DMS53 treated with DMSO at 0.1 percent for 48 hours (cell line): ENCODE measurements around the gene AGBL4.
"Not testable (repeated sequence)": the region's sequence is repeated elsewhere in the genome, so short reads cannot be mapped to it uniquely, and the experiment has no call there.

Experiments
- DNase-seq: peaks from one replicate; lab custom pipeline; 2025; ENCODE audit not compliant: unreplicated experiment; lab: John Stamatoyannopoulos, UW

The AGBL4 gene

DNA sequence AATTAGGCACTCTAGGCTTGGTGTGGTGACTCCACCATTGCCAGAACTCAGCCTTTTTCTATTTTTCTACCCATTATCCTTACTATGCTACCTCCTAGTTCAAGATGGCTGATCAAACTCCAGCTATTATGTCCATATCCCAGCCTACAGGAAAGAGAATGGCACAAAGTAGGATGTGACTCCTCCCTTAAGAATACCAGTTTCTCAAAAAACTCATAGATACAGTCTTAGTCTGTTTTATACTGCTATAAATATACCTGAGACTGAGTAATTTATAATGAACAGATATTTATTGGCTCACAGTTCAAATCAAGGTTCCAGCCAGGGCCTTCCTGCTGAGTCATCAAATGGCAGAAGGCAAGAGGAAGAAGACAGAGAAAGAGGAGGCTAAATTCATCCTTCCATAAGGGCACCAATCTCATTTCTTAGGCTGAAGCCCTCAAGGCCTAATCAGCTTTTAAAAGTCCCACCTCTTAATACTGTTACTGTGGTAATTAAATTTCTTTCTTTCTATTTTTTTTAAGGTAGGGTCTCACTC is 704.3 kb downstream of the AGBL4 start:
- no peak for DNase-seq

DNA sequence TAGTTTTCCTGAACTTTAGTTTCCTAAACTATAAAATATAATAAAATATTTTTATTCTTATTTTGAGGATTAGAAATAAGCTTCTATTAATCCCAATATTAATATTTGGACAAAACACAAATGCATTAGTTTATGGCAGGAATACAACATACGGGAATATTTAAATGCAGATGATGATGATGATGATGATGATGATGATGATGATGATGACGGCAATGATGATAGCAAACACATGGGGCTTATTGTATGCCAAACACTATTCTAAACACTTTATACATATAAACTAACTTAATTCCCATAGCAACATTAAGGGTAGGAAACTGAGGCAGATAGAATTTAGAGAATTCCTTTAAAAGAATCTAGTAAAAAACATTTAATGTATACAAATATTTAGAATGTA is 705.5 kb downstream of the AGBL4 start:
- DNase-seq, result no peak

DNA sequence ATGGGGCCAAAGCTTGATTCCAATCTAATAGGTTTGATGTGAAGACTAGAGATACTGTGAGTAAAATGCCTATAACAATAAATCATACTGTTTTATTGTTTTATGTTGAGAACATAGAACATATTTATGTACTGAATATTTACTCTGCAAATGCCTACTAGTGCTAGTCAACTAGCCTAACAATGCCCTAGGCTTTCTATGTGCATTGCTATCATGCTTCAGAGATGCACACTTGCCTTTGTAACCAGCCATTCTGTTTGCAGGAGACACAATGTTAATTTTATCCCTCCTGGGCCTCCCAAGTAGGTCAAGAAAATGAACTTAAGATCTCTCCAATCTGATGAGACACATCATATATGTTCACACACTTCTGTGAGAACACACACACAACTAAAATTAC is 716.3 kb downstream of the AGBL4 start:
- no peak for DNase-seq

DNA sequence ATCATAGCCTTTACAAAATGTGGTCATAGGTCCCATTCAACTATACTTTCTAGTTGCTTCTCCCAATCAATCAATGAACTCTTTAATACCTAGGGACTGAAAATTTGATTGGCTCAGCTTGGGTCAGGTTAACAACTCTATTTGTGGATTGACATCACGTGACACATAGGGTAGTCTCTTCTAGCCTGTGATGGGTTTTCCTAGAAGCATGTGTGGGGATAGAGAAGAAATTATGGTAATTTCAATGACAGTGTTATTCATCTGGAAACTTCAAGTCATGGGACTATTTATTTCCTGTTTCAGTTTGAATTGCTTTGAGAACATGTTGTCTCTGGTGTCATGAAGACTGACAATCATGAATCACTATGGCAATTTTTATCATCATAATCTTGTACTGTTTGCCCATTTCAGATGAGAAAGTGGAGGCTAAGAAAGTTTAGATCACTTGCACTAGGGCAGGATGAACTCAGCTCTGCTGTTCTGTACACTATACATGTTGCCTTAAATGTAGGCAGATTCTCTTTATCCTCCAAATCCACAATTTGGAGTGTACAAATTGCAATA is 717.2 kb downstream of the AGBL4 start:
- DNase-seq, result no peak

DNA sequence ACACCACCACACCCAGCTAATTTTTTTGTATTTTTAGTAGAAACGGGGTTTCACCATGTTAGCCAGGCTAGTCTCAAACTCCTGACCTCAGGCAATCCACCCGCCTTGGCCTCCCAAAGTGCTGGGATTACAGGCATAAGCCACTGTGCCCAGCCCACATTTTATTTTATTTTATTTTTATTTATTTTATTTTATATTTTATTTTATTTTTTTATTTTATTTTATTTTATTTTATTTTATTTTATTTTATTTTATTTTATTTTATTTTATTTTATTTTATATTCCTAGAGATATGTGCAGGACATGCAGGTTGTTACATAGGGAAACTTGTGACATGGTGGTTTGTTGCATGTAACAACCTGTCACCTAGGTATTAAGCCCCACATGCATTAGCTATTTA is 721.4 kb downstream of the AGBL4 start:
- not testable (repeated sequence) for DNase-seq

DNA sequence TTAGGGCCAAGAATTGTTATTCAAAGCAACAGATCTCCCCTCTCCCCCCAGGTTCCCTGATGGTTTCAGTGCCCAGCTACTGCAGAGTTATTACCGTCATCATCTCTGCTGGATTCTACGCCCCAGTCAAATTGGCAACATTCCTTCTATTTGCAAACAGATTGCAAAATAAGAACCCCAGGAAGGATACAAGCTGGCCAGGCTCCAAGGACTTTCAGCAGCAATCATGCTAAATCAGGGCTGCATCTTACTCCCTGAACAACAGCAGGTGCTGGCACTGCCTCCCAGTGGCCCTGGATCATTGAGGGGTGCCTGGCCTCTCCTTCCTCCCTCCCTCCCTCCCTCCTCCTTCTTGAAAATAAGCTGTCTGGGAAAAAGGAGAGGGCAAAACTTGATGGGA is 725.5 kb downstream of the AGBL4 start:
- no peak for DNase-seq

DNA sequence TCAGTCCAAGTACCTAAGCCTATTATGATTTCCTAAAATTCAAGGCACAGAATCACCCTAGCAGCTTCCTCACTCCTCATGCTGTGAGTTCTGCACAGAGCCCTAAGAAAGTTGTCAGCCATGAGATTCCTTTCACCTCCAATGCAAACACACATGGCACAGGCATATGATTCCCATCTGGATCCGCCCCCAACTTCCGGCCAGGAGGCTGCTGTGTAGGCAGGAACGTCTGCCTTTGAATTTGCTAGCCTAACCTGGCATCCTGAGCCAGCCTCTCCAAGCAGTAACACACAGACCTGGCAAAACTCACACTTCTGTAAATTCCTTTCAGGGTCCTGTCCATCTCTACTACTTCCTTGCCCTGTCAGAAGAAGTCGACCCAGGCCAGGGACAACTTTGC is 726.0 kb downstream of the AGBL4 start:
- peak; percentile 10 for DNase-seq

DNA sequence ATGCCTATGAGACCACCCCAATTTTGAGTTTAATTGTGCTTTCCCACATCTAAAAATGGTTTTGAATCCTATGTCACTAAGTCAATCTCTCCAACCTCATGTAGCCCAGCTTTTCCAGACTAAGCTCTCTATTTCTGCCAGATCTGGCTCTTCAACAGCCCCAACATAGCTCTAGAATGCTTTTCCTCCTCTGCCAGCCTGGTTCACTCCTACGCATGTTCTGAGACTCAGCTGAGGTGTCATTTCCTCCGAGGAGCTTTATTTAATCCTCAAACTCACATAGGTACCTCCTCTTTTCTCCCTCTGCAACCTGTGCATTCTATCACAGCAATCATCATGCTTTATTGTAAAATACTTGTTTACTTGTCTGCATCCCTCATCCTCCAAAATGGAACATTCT is 729.2 kb downstream of the AGBL4 start:
- no peak for DNase-seq

DNA sequence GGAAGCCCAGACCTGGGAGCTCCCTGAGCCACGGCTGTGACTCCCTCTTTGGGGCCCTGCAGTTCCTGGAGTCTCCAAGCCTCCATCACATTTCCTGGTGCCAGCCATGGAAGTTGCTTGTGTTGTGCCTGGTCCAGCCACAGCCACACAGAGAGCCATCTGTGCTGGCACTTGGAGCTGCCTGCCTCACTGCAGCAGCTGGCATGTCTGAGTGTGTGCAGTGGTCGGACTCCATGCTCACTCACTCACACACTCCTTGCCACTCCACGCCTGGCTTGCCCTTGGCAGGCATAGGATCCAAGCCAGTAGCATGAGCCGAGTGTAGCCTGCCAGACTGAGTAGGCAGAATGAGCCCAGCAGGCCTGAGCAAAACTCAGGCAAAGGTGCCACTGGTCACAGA is 730.7 kb downstream of the AGBL4 start:
- DNase-seq, result no peak

DNA sequence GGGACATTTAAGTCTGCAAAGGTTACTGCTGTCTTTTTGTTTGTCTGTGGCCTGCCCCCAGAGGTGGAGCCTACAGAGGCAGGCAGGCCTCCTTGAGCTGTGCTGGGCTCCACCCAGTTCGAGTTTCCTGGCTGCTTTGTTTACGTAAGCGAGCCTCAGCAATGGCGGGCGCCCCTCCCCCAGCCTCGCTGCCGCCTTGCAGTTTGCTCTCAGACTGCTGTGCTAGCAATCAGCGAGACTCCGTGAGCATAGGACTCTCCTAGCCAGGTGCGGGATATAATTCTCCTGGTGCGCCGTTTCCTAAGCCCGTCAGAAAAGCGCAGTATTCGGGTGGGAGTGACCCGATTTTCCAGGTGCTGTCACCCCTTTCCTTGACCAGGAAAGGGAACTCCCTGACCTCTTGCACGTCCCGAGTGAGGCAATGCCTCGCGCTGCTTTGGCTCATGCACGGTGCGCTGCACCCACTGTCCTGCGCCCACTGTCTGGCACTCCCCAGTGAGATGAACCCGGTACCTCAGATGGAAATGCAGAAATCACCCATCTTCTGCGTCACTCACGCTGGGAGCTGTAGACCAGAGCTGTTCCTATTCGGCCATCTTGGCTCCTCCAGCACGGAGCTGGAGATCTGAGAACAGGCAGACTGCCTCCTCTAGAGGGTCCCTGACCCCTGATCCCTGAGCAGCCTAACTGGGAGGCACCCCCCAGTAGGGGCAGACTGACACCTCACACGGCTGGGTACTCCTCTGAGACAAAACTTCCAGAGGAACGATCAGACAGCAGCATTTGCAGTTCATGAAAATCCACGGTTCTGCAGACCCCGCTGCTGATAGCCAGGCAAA is 766.3 kb downstream of the AGBL4 start:
- DNase-seq, result peak; percentile 70

DNA sequence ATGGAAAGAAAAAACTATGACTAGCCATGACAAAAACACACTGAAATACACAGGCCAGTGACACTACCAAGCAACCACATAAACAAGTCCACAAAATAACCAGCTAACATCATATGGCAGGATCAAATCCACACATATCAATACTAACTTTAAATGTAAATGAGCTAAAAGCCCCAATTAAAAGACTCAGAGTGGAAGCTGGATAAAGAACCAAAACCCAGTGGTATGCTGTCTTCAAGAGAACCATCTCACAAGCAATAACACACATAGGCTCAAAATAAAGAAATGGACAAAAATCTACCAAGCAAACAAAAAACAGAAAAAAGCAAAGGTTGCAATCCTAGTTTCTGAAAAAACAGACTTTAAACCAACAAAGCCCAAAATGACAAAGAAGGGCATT is 770.8 kb downstream of the AGBL4 start:
- DNase-seq, result no peak

DNA sequence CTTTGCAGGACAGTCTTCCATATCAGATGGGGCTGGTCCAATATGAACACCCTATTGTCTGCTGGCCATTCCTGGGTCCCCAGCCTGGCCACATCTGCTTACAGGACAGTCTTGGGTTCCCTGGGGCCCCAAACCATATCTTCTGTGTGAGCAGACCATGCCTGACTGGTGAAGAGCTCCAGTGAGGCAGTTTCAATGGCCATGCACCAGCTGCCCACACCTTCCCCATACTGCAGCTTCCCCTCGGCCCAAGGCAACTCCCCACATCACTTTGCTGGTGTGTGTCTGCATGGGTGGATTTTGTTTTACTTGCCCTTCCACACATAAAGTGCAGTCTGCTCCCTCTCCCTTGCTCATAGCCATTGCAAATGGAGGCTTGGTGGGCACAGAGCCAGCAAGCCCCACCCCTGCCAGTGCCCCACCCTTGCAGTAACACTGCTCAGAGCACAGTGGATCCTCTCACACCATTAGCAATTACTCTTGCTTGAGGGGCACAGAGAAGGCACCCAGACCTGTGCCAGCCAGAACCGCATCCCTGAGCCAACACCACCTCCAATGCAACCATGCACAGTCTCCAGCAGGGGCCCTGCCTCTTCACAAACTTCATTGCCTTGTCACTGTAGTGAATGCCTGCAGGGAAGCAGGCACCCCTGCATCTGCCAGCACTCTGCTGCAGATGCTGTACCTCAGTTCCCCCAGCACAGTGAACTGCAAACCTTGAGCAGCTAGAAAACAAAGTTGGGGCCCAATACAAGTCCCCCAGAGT is 772.6 kb downstream of the AGBL4 start:
- no peak for DNase-seq

DNA sequence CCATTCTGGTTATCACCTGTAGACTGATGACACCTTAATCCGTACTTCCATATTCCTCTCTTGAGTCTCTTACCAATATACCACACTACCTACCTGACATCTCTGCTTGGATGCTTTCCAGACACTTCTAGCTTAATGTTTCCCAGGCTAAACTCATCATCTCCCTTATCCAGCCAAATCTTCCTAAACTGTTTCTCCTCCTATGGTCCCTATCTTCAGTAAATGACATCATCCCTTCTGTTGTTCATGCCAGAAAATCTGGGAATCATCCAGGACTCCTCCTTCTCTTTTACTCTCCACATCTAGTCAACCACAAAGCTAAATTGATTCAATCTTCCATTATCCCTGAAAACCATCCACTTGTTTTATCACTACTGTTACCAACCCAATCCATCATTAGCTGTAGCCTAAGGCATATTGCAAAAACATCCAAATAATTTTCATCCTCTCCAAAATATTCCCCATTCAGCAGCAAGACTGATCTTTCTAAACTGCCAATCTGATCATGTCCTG is 783.0 kb downstream of the AGBL4 start:
- DNase-seq, result no peak

DNA sequence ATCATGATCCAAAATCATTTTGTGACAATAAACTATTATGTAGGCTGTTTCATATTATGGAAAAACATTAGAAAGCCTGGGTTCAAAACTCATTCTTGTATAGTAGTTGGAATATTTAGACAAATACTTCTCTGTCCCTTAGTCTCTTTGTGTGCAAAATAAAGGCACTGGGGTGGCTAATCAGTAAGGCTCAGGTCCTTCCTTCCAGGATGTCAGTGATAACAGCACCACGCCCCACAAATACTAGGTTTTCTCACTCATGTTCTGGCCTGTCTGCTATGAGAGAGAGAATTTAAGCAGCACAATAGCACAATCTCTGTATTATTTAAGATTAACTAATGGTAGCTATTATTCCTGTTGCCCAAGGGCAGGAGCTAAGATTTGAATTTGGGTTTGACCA is 788.8 kb downstream of the AGBL4 start:
- no peak for DNase-seq

DNA sequence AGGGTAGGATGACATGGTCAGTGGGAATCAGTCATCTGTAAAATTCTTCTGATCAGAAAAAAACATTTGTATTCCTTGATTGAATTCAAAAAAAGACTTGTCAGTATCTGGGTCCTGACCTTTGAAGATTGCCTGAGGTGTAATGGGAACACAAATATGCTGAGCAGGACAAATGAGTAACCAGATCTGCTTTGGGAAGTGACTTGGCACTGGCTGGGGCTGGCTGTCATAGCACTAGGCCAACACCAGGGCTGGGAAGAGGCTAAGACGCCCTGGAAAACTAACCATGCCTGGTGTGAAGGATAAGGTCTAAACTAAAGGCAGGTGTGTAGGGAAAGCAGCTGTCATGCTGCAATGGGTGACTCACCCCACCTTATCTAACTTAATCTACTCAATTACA is 794.2 kb downstream of the AGBL4 start:
- DNase-seq, result no peak

DNA sequence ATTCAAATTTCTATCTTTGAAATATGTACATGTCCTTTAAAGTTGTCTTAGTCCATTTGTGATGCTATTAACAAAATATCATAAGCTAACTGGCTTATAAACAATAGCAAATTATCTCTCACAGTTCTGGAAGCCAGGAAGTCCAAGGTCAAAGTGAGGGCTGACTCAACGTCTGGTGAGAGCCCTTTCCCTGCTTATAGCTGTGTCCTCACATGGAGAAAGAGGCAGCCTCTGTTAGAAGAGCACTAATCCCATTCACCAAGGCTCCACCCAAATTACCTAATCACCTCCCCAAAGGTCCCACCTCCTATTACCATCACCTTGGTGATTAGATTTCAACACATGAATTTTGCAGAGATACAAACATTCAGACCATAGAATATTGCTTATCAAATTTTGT is 797.0 kb downstream of the AGBL4 start:
- DNase-seq, result no peak

DNA sequence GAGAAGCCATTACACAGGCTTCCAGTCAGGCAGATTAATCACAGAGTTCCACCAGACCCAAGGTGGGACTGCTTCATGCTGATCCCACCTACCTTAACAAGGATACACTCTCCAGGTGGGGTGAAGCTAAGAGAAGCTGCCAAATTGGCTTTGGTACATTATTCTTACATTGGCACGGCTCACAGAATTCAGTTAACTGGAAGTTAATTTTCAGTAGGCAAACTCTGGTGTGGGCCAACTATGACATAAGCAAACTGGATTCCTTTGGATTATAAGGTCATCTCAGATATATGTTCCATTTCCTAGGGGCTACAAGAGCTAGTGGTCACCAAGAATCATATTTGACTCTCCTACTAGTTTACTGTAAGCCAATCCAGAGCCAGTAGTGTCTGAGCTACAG is 798.3 kb downstream of the AGBL4 start:
- no peak for DNase-seq

DNA sequence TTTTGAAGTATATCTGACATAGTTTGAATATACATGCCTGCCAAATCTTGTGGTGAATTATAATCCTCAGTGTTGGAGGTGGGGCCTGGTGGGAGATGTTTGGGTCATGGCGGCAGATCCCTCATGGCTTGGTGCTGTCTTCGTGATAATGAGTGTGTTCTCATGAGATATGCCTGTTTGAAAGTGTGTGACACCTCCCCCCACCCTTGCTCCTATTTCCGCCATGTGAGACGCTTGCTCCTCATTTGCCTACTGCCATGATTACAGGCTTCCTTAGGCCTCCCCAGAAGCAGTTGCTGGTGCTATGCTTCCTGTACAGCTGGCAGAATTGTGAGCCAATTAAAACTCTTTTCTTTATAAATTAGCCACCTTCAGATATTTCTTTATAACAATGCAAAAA is 810.5 kb downstream of the AGBL4 start:
- DNase-seq, result no peak

DNA sequence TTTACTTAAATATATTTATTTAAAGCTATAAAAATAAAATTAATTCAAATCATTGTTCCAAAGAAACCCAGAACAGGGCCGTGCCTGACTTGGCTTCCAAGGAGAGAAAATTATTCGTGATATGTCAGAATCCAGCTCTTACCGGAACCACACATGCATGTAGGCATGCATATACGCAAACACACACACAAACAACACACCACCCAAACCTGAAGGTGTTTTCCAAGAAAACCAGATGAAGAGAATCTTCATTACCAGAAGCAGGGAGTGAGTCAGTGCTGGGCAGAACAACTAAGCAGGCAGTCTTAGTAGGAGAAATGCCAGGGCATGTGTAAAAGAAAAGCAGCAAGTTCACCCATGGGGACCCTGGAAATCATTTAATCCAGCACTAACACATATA is 815.0 kb downstream of the AGBL4 start:
- no peak for DNase-seq

DNA sequence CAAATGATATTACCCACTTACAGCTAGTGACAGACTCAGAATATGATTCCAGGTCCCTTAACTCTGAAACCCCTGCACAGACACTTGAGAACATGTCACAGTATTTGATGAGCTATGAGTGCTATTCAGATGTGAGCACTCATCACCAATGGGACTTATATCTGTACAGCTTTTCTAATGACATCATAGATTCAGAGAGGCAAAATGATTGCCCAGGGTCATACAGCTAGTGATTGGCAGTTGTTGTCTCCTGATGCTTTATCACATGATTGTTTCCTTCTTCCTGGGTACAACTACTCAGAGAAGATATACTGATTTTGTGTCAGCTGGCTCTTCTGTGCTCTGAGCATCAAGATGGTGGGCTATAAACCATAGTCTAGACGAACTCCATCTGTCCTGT is 819.0 kb downstream of the AGBL4 start:
- DNase-seq, result no peak

DNA sequence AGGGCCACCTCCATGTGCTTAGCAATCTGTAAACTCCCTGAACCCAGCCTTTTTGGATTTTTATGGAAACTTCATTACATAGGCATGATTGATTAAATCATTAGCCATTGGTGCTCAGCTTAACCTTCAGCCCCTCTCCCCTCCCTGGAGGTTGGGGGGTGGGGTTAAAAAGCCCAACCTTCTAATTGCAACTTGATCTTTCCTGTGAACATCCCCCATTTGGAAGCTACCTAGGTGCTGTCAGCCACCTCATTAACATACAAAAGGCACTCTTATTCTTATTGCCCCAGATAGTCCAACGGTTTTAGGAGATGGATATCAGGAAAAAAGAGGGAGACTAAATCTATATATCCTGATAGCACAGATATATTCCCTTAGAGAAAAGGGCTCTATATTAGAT is 823.0 kb downstream of the AGBL4 start:
- no peak for DNase-seq

DNA sequence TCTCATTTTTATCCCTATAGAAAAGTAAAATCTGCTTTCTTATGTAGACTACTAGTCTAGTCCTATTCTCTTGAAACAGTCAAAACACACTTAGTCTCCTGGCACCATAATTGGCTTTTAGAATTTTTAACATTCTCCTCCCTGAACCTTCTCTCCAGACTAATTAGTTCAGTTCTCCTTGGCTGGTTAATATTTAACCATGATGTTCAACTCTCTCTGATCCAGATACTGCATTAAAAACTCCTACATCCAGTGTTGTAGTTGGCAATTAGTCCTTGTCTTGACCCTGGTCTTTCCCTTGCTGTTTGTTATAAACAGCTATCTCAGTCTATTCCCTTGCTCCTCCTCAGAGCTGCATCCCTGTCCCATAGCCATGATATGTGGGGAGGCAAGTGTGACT is 824.2 kb downstream of the AGBL4 start:
- DNase-seq, result peak; percentile 66
